Loucy (cell line): ENCODE measurements around the gene GRM3.

Source experiments
- H2AFZ ChIP-seq: fragments of 200-600 bp; sonication (generic); 2 replicates; pipeline ENCODE4 v1.6.0; 2016; ENCODE audit warnings: antibody characterized with exemption, mild to moderate bottlenecking, low read length, moderate library complexity
- H3F3A ChIP-seq: fragments of 200-600 bp; 2 replicates; pipeline ENCODE4 v1.6.0; 2016; ENCODE audit warnings: antibody characterized with exemption, low read depth, mild to moderate bottlenecking
- H3K27me3 ChIP-seq: fragments of 200-600 bp; sonication (generic); 2 replicates; pipeline ENCODE4 v1.6.1; 2014; ENCODE audit warnings: low read length, mild to moderate bottlenecking; ENCODE audit not compliant: insufficient read depth, poor library complexity, severe bottlenecking
- H3K36me3 ChIP-seq: fragments of 200-600 bp; sonication (generic); 2 replicates; pipeline ENCODE4 v1.6.1; 2016; ENCODE audit warnings: low read length; ENCODE audit not compliant: insufficient read depth
- H3K4me1 ChIP-seq: fragments of 200-600 bp; sonication (generic); 2 replicates; pipeline ENCODE4 v1.5.1; 2014; ENCODE audit warnings: low read length, mild to moderate bottlenecking; ENCODE audit not compliant: insufficient read depth, poor library complexity, severe bottlenecking
- H3K4me2 ChIP-seq: fragments of 200-600 bp; sonication (generic); 2 replicates; pipeline ENCODE4 v1.6.0; 2014; ENCODE audit warnings: antibody characterized with exemption, low read length, low read depth, mild to moderate bottlenecking; ENCODE audit not compliant: poor library complexity, severe bottlenecking
- H3K4me3 ChIP-seq: fragments of 200-600 bp; sonication (generic); 2 replicates; pipeline ENCODE4 v1.5.1; 2014; ENCODE audit warnings: low read length, mild to moderate bottlenecking, mixed read lengths; ENCODE audit not compliant: poor library complexity, severe bottlenecking
- H3K79me2 ChIP-seq: fragments of 200-600 bp; sonication (generic); 2 replicates; pipeline ENCODE4 v1.6.1; 2014; ENCODE audit warnings: low read length; ENCODE audit not compliant: insufficient read depth
- H3K9ac ChIP-seq: fragments of 200-600 bp; sonication (generic); 2 replicates; pipeline ENCODE4 v1.6.0; 2014; ENCODE audit warnings: mild to moderate bottlenecking, low read depth, low read length, moderate library complexity; ENCODE audit not compliant: poor library complexity, severe bottlenecking
- H3K9me2 ChIP-seq: fragments of 200-600 bp; sonication (generic); replicated peaks from 2 replicates; pipeline ENCODE4 v1.6.1; 2016; ENCODE audit warnings: low read depth, low read length, mixed read lengths
- H3K9me3 ChIP-seq: fragments of 200-600 bp; sonication (generic); 2 replicates; pipeline ENCODE4 v1.6.1; 2014; ENCODE audit warnings: mild to moderate bottlenecking, antibody characterized with exemption, low read length, low read depth; ENCODE audit not compliant: insufficient read depth
- H4K20me1 ChIP-seq: fragments of 200-600 bp; sonication (generic); 2 replicates; pipeline ENCODE4 v1.6.0; 2014; ENCODE audit warnings: antibody characterized with exemption, low read length, mild to moderate bottlenecking; ENCODE audit not compliant: insufficient read depth, poor library complexity, severe bottlenecking
- EZH2phosphoT487 ChIP-seq: fragments of 200-600 bp; IDR thresholded peaks from 2 replicates; pipeline ENCODE4 v1.6.1; 2018; ENCODE audit warnings: antibody characterized with exemption, mild to moderate bottlenecking, moderate library complexity, borderline replicate concordance
- TF ChIP-seq, protein P1 (sequence below): fragments of 200-600 bp; sonication (generic); conservative IDR thresholded peaks from 2 replicates; pipeline ENCODE4 v1.5.1; 2014; ENCODE audit warnings: mild to moderate bottlenecking, antibody characterized with exemption, low read length

The GRM3 gene

DNA sequence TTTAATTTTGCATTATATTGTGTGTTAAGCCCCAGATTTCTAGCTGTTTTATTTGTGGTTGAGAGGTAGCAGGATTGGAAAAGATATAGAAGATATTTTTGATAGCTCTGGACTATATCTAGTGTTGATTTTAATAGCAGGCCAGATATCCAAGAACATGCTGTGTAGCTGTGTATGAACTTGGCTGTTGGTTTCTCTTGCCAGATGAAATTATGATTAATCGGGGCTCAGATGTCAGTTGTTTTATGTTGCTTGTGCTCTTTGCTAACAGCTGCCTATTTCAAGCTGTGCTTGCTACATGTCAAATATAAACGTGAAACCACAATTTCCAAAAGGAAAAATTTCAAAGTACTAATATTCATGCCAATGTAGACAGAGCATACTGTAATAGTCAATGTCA is 141.1 kb downstream of the GRM3 start:
- Histone ChIP-seq H3K79me2 (no peaks in the 10 kb centered on the region), H2AFZ (no peak overlapping the region), H3K9ac (no peak overlapping the region), H3K9me2 (no peaks in the 10 kb centered on the region), H3K36me3 (no peaks in the 10 kb centered on the region), H3K4me2 (no peak overlapping the region), H3K4me1 (no peaks in the 10 kb centered on the region), H4K20me1 (no peaks in the 10 kb centered on the region), H3K4me3 (no peak overlapping the region), H3K27me3 (no peaks in the 10 kb centered on the region), H3K9me3 (no peaks in the 10 kb centered on the region), H3F3A (no peaks in the 10 kb centered on the region)
- TF ChIP-seq, protein P1, sequence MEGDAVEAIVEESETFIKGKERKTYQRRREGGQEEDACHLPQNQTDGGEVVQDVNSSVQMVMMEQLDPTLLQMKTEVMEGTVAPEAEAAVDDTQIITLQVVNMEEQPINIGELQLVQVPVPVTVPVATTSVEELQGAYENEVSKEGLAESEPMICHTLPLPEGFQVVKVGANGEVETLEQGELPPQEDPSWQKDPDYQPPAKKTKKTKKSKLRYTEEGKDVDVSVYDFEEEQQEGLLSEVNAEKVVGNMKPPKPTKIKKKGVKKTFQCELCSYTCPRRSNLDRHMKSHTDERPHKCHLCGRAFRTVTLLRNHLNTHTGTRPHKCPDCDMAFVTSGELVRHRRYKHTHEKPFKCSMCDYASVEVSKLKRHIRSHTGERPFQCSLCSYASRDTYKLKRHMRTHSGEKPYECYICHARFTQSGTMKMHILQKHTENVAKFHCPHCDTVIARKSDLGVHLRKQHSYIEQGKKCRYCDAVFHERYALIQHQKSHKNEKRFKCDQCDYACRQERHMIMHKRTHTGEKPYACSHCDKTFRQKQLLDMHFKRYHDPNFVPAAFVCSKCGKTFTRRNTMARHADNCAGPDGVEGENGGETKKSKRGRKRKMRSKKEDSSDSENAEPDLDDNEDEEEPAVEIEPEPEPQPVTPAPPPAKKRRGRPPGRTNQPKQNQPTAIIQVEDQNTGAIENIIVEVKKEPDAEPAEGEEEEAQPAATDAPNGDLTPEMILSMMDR, result no peak
- TF ChIP-seq EZH2phosphoT487, result no peak

DNA sequence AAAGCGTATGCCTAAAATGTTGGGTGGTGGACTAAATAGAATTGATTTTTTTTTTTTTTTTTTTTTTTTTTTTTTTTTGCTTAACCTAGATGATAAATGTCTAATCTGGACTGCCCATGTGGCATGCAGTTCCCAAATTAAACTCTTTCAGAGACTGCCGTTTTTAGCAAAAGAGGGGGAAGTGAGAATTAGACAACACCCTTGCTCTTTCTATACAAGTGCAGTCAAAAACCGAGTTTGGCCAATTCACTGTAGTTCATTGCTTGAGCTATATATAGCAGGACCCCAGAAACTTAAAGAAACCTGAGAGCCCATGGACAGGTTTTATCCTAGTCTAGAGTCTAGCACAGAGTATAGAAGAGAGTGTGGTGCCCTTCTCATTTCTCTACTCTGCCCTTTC is 141.9 kb downstream of the GRM3 start:
- no peak overlapping the region for H3K4me3 ChIP-seq
- H3K4me2 ChIP-seq, result no peak overlapping the region
- H3K4me1 ChIP-seq, result no peaks in the 10 kb centered on the region
- H3K9me2 ChIP-seq, result no peaks in the 10 kb centered on the region
- no peaks in the 10 kb centered on the region for H3K9me3 ChIP-seq
- H3K27me3 ChIP-seq, result no peaks in the 10 kb centered on the region
- H2AFZ ChIP-seq, result no peak overlapping the region
- H3K9ac ChIP-seq, result no peak overlapping the region
- H4K20me1 ChIP-seq, result no peaks in the 10 kb centered on the region
- H3K79me2 ChIP-seq, result no peaks in the 10 kb centered on the region
- H3K36me3 ChIP-seq, result no peaks in the 10 kb centered on the region
- TF ChIP-seq, protein P1, result no peak
- no peak for TF ChIP-seq EZH2phosphoT487
- no peaks in the 10 kb centered on the region for H3F3A ChIP-seq

DNA sequence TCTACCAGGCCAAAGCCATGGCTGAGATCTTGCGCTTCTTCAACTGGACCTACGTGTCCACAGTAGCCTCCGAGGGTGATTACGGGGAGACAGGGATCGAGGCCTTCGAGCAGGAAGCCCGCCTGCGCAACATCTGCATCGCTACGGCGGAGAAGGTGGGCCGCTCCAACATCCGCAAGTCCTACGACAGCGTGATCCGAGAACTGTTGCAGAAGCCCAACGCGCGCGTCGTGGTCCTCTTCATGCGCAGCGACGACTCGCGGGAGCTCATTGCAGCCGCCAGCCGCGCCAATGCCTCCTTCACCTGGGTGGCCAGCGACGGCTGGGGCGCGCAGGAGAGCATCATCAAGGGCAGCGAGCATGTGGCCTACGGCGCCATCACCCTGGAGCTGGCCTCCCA is 142.7 kb downstream of the GRM3 start:
- Histone ChIP-seq H3K4me3 (no peak overlapping the region), H2AFZ (no peak overlapping the region), H3K79me2 (no peaks in the 10 kb centered on the region), H3K9me2 (no peaks in the 10 kb centered on the region), H3F3A (no peaks in the 10 kb centered on the region), H3K27me3 (no peaks in the 10 kb centered on the region), H4K20me1 (no peaks in the 10 kb centered on the region), H3K36me3 (no peaks in the 10 kb centered on the region), H3K4me2 (no peak overlapping the region), H3K9me3 (no peaks in the 10 kb centered on the region), H3K4me1 (no peaks in the 10 kb centered on the region), H3K9ac (no peak overlapping the region)
- TF ChIP-seq, protein P1, result no peak
- no peak for TF ChIP-seq EZH2phosphoT487
